ENCODE data around the gene YWHAE. TPM values are rescaled to one million over a fixed set of nuclear protein-coding genes. Genes with fewer than 3 reads are reported as not detected.

YWHAE gene
- total RNA-seq, 1 experiment from 2014 or later, result 956 TPM

GRCh38 chr17:1434150-1434549, 34.1 kb upstream of the YWHAE start:
- H3K9me3 ChIP-seq, result no peaks in the 10 kb centered on the region
- no peak overlapping the region for H3K4me3 ChIP-seq (ENCODE audit: low read depth, low read length)
- H3K4me1 ChIP-seq, result peaks cover 15% of the 10 kb centered on the region
- intact Hi-C loops (cut with micrococcal nuclease; ENCODE audit: unreplicated experiment), result no loop called here
- ChIA-PET POLR2A (no interaction called here), CTCF (no interaction called here)
- H3K4me1 Mint-ChIP-seq (ENCODE audit: low read depth, unreplicated experiment), result peaks cover 7% of the 10 kb centered on the region
- H3K27ac Mint-ChIP-seq (ENCODE audit: unreplicated experiment), result no peak overlapping the region
- no peaks in the 10 kb centered on the region for H3K27me3 ChIP-seq (replicated peaks; ENCODE audit: control insufficient read depth, insufficient read depth, low read length)
- H3K4me3 Mint-ChIP-seq (ENCODE audit: unreplicated experiment), result no peak overlapping the region
- no TSS peak for BruUV-seq (replicated peaks)
- DNase-seq, result no peak
- H3K9me3 Mint-ChIP-seq (ENCODE audit: unreplicated experiment), result no peaks in the 10 kb centered on the region
- no peaks in the 10 kb centered on the region for H3K27me3 Mint-ChIP-seq (ENCODE audit: insufficient read depth, unreplicated experiment)
- TF ChIP-seq CTCF (IDR thresholded peaks at IDR 0.05; ENCODE audit: insufficient read depth in 1 of 2, low read depth in 1 of 2, low read length in 1 of 2, severe bottlenecking in 1 of 2, unreplicated experiment in 1 of 2), result no peak
- H3K36me3 ChIP-seq (ENCODE audit: control insufficient read depth, insufficient read depth, low read length), result peaks cover 2% of the 10 kb centered on the region
- peaks cover 89% of the 10 kb centered on the region for H3K36me3 Mint-ChIP-seq (ENCODE audit: insufficient read depth, unreplicated experiment)

DNA sequence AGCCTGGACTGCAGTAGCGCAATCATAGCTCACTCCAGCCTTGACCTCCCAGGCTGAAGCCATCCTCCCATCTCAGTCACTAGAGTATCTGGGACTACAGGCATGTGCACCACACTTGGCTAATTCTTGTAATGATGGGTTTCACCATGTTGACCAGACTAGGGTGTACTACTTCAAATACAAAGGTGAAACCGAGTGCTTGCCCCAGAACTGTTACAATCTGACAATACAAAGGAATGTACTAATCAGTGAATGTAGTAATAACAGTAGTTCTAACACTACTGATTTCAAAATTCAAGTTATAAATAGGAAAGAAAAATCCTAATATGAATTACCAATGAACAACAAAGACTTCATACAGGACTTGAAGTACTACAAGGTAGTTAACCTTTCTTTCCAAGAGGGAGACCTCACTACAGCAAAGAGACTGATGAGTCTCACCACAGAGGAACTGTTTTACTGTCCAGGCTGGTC, 31.6 kb upstream of the YWHAE start:
- ChIA-PET POLR2A (no interaction called here), CTCF (no interaction called here)
- Histone ChIP-seq H3K27me3 (replicated peaks; ENCODE audit: control insufficient read depth, insufficient read depth, low read length) (no peaks in the 10 kb centered on the region), H3K9me3 (no peaks in the 10 kb centered on the region), H3K36me3 (ENCODE audit: control insufficient read depth, insufficient read depth, low read length) (peaks cover 1% of the 10 kb centered on the region), H3K4me1 (0 out of 2 replicates have a peak, but pooled peaks cover 4% of the 10 kb centered on the region), H3K4me3 (ENCODE audit: low read depth, low read length) (no peak overlapping the region)
- H3K4me3 Mint-ChIP-seq (ENCODE audit: unreplicated experiment), result no peak overlapping the region
- BruUV-seq (replicated peaks), result no TSS peak
- TF ChIP-seq CTCF (IDR thresholded peaks at IDR 0.05; ENCODE audit: insufficient read depth in 1 of 2, low read depth in 1 of 2, low read length in 1 of 2, severe bottlenecking in 1 of 2, unreplicated experiment in 1 of 2), result no peak
- no peak for DNase-seq
- H3K4me1 Mint-ChIP-seq (ENCODE audit: low read depth, unreplicated experiment), result peaks cover 3% of the 10 kb centered on the region
- H3K9me3 Mint-ChIP-seq (ENCODE audit: unreplicated experiment), result no peaks in the 10 kb centered on the region
- no peaks in the 10 kb centered on the region for H3K27me3 Mint-ChIP-seq (ENCODE audit: insufficient read depth, unreplicated experiment)
- intact Hi-C loops (cut with micrococcal nuclease; ENCODE audit: unreplicated experiment), result no loop called here
- peaks cover 95% of the 10 kb centered on the region for H3K36me3 Mint-ChIP-seq (ENCODE audit: insufficient read depth, unreplicated experiment)
- H3K27ac Mint-ChIP-seq (ENCODE audit: unreplicated experiment), result no peak overlapping the region

DNA sequence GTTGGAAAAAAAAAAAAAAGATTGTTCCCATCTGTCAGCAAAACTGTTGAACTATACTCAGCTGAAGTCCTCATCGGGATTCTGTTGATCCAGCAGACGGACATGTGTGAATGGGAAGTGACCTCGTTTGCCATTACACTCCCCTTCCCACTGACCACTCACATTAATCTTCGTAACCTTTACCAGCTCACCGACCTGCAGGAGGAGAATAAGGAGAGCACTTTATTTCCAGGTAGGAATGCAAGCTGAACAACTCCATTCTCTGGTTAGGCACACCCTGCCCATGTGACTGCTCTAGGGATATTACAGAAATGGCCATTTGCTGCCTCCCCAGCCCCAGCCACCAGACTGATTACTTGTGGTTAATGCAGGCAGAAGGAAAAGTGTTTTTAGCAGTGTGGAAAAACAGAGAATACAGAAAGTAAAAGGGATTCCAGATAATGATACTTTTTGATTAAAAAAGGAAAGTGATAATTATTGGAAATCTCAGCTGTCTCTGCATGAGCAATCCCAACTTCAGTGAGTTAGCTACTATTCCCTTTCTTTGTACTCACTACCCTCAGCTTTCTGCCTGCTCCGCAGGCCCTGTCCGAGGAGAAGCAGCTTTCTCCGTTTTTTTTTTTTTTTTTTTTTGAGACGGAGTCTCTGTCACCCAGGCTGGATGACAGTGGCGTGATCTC, 23.6 kb upstream of the YWHAE start:
- Mint-ChIP-seq H3K27me3 (ENCODE audit: insufficient read depth, unreplicated experiment) (no peaks in the 10 kb centered on the region), H3K36me3 (ENCODE audit: insufficient read depth, unreplicated experiment) (peaks cover 88% of the 10 kb centered on the region), H3K4me1 (ENCODE audit: low read depth, unreplicated experiment) (peaks cover 6% of the 10 kb centered on the region), H3K4me3 (ENCODE audit: unreplicated experiment) (no peak overlapping the region), H3K27ac (ENCODE audit: unreplicated experiment) (no peak overlapping the region), H3K9me3 (ENCODE audit: unreplicated experiment) (no peaks in the 10 kb centered on the region)
- BruUV-seq (replicated peaks), result no TSS peak
- Histone ChIP-seq H3K4me3 (ENCODE audit: low read depth, low read length) (no peak overlapping the region), H3K36me3 (ENCODE audit: control insufficient read depth, insufficient read depth, low read length) (peaks cover 6% of the 10 kb centered on the region), H3K9me3 (no peaks in the 10 kb centered on the region), H3K4me1 (no peaks in the 10 kb centered on the region), H3K27me3 (replicated peaks; ENCODE audit: control insufficient read depth, insufficient read depth, low read length) (no peaks in the 10 kb centered on the region)
- TF ChIP-seq CTCF (IDR thresholded peaks at IDR 0.05; ENCODE audit: insufficient read depth in 1 of 2, low read depth in 1 of 2, low read length in 1 of 2, severe bottlenecking in 1 of 2, unreplicated experiment in 1 of 2), result no peak
- POLR2A ChIA-PET, result no interaction called here
- CTCF ChIA-PET, result interaction anchor here (0.6 to 1.2 kb wide), 2 partner anchors 58 to 1514 kb away, joined by 3 to 6 read pairs; no protein-coding TSS in a partner anchor
- intact Hi-C loops (cut with micrococcal nuclease; ENCODE audit: unreplicated experiment), result no loop called here
- DNase-seq, result no peak
